CD14-positive monocyte (primary cell): ENCODE results near the gene TTC39B. TPM values are rescaled to one million over a fixed set of nuclear protein-coding genes. Genes with fewer than 3 reads are reported as not detected.
"Not testable (repeated sequence)": the region's sequence is repeated elsewhere in the genome, so short reads cannot be mapped to it uniquely, and the experiment has no call there.

ENCODE experiments used
- DNase-seq, 3 donors: peaks; one replicate each; pipeline ENCODE4 v3.0.0-alpha.2; 2011 to 2022
- H2AFZ ChIP-seq: 2 replicates; pipeline ENCODE4 v1.6.0; 2012; ENCODE audit warnings: mild to moderate bottlenecking, low read depth, low read length, inconsistent platforms; ENCODE audit not compliant: insufficient read depth, poor library complexity, severe bottlenecking
- H3K27ac ChIP-seq, 2 donors: 1 replicate in 1 of 2; 2 replicates in 1 of 2; pipeline ENCODE4 v1.5.1; 2012 to 2013; ENCODE audit warnings: low read length in 2 of 2, control low read depth in 1 of 2, inconsistent platforms in 1 of 2, low read depth in 1 of 2, mild to moderate bottlenecking in 1 of 2
- H3K27me3 ChIP-seq, 2 donors: one replicate each; pipeline versions ENCODE4 v1.6.0 to v1.6.1; 2011 to 2013; ENCODE audit warnings: low read length in 2 of 2; ENCODE audit not compliant: control insufficient read depth in 2 of 2, insufficient read depth in 2 of 2
- H3K36me3 ChIP-seq, 2 donors: replicated peaks in 1 of 2; 1 replicate in 1 of 2; 2 replicates in 1 of 2; pipeline versions ENCODE4 v1.5.1 to v1.6.1; 2012 to 2013; ENCODE audit warnings: low read length in 2 of 2, control low read depth in 1 of 2, inconsistent platforms in 1 of 2, mild to moderate bottlenecking in 1 of 2; ENCODE audit not compliant: insufficient read depth in 2 of 2, control insufficient read depth in 1 of 2
- H3K4me1 ChIP-seq, 2 donors: 1 replicate in 1 of 2; 2 replicates in 1 of 2; pipeline versions ENCODE4 v1.5.1 to v1.6.1; 2012 to 2013; ENCODE audit warnings: low read length in 2 of 2, control low read depth in 1 of 2, inconsistent platforms in 1 of 2, mild to moderate bottlenecking in 1 of 2, moderate library complexity in 1 of 2; ENCODE audit not compliant: insufficient read depth in 2 of 2, control insufficient read depth in 1 of 2
- H3K4me2 ChIP-seq: replicated peaks from 2 replicates; pipeline ENCODE3; 2012; ENCODE audit warnings: low read length, moderate library complexity, mild to moderate bottlenecking; ENCODE audit not compliant: poor library complexity, severe bottlenecking; ENCODE audit errors: extremely low read depth
- H3K4me3 ChIP-seq, 3 experiments: fragments of 200-600 bp in 1 of 3; sonication (generic) in 1 of 3; replicated peaks in 1 of 3; 1 replicate in 2 of 3; 2 replicates in 1 of 3; pipeline ENCODE4 v1.5.1; 2011 to 2013; ENCODE audit warnings: low read length in 3 of 3, mild to moderate bottlenecking in 3 of 3, control low read depth in 2 of 3, low read depth in 2 of 3, inconsistent platforms in 1 of 3, moderate library complexity in 1 of 3
- H3K79me2 ChIP-seq: 2 replicates; pipeline ENCODE4 v1.6.0; 2012; ENCODE audit warnings: mild to moderate bottlenecking, control low read depth, inconsistent platforms, low read length, moderate library complexity; ENCODE audit not compliant: insufficient read depth
- H3K9ac ChIP-seq: 2 replicates; pipeline ENCODE4 v1.6.0; 2017; ENCODE audit warnings: low read length, mild to moderate bottlenecking; ENCODE audit not compliant: insufficient read depth, poor library complexity, severe bottlenecking
- H3K9me3 ChIP-seq, 2 donors: replicated peaks in 1 of 2; 1 replicate in 1 of 2; 2 replicates in 1 of 2; pipeline versions ENCODE4 v1.5.1 to v1.6.1; 2012 to 2013; ENCODE audit warnings: low read length in 2 of 2, control low read depth in 1 of 2; ENCODE audit not compliant: control insufficient read depth in 1 of 2, insufficient read depth in 1 of 2
- H4K20me1 ChIP-seq: 2 replicates; pipeline ENCODE4 v1.6.0; 2012; ENCODE audit warnings: mild to moderate bottlenecking, low read length, control low read depth, moderate library complexity; ENCODE audit not compliant: insufficient read depth
- H3K27ac Mint-ChIP-seq, 7 donors: one replicate each; pipeline ENCODE4 v1.8.0; 2020; ENCODE audit warnings: mild to moderate bottlenecking in 7 of 7, mixed read lengths in 7 of 7, moderate library complexity in 6 of 7, inconsistent platforms in 2 of 7
- H3K27me3 Mint-ChIP-seq, 3 donors: one replicate each; pipeline ENCODE4 v1.8.0; 2021 to 2022; ENCODE audit warnings: low read depth in 3 of 3, mild to moderate bottlenecking in 3 of 3, mixed read lengths in 3 of 3, moderate library complexity in 3 of 3, inconsistent platforms in 1 of 3
- H3K36me3 Mint-ChIP-seq, 2 donors: one replicate each; pipeline ENCODE4 v1.8.0; 2020; ENCODE audit warnings: mixed read lengths in 2 of 2, inconsistent platforms in 1 of 2, mild to moderate bottlenecking in 1 of 2
- H3K4me1 Mint-ChIP-seq: one replicate; pipeline ENCODE4 v1.8.0; 2020; ENCODE audit warnings: mild to moderate bottlenecking, mixed read lengths
- H3K4me3 Mint-ChIP-seq, 2 donors: one replicate each; pipeline ENCODE4 v1.8.0; 2020; ENCODE audit warnings: mild to moderate bottlenecking in 2 of 2, mixed read lengths in 2 of 2, moderate library complexity in 1 of 2
- H3K9me3 Mint-ChIP-seq, 7 donors: one replicate each; pipeline ENCODE4 v1.8.0; 2020 to 2022; ENCODE audit warnings: mixed read lengths in 7 of 7, mild to moderate bottlenecking in 6 of 7, moderate library complexity in 6 of 7, inconsistent platforms in 2 of 7
- CTCF ChIP-seq: fragments of 200-600 bp; IDR thresholded peaks from one replicate; pipeline ENCODE4 v1.8.0; 2022; ENCODE audit warnings: antibody characterized with exemption, mild to moderate bottlenecking
- WGBS: methylation state at CpG from one replicate; pipeline ENCODE4 v1.1.5; 2013; ENCODE audit warnings: missing lambda C conversion rate; ENCODE audit not compliant: insufficient coverage; 5-methylcytosine and 5-hydroxymethylcytosine counted together
- intact Hi-C, 2 donors: fragments of 100-400 bp; cut with micrococcal nuclease; formaldehyde crosslinking; loops; one replicate each; pipeline versions ENCODE4 v1.15.0 to v1.15.1; 2023
- polyA plus RNA-seq, 3 donors: library from polyadenylated mRNA; depleted of rRNA in 1 of 3; unstranded in 2 of 3; stranded (reverse) in 1 of 3; fragments of 300-500 nt in 2 of 3; fragments of >200 nt in 1 of 3; fragmentation: Illumina TruSeq in 2 of 3; gene quantifications; 1 replicate in 2 of 3; 2 replicates in 1 of 3; pipeline ENCODE4 v1.2.3, GENCODE V29; 2012 to 2021

Gene TTC39B
- polyA plus RNA-seq, 3 donors: 0.87 to 5.3 (median 3.1) TPM

GRCh38 chr9:15235658-15236057 is 71.4 kb downstream of the TTC39B start:
- no peak for DNase-seq
- H3K27me3 Mint-ChIP-seq: peaks cover 0 to 6% (median 1%) of the 10 kb centered on the region in 3 donors
- Histone ChIP-seq H3K27ac (no peak overlapping the region), H3K4me3 (no peak overlapping the region), H3K9ac (no peak overlapping the region), H3K4me1 (no peaks in the 10 kb centered on the region), H3K36me3 (no peaks in the 10 kb centered on the region), H3K27me3 (no peaks in the 10 kb centered on the region), H2AFZ (no peak overlapping the region), H4K20me1 (no peaks in the 10 kb centered on the region), H3K4me2 (no peak overlapping the region), H3K9me3 (peaks cover 16 to 32% of the 10 kb centered on the region in 2 donors), H3K79me2 (no peaks in the 10 kb centered on the region)
- H3K36me3 Mint-ChIP-seq: no peaks in the 10 kb centered on the region
- TF ChIP-seq CTCF: no peak
- no peak overlapping the region for H3K4me3 Mint-ChIP-seq
- H3K4me1 Mint-ChIP-seq: no peaks in the 10 kb centered on the region
- intact Hi-C loops: no loop called here
- H3K9me3 Mint-ChIP-seq: peaks cover 37 to 55% (median 44%) of the 10 kb centered on the region in 7 donors
- WGBS: no CpG with 5 or more reads among the region's 2 CpGs
- H3K27ac Mint-ChIP-seq: no peak overlapping the region

- H3K27ac Mint-ChIP-seq, DNase-seq, H4K20me1 ChIP-seq, H3K9ac ChIP-seq, H3K4me2 ChIP-seq, H3K4me3 Mint-ChIP-seq, H3K4me3 ChIP-seq, H3K4me1 ChIP-seq, H2AFZ ChIP-seq, H3K27me3 ChIP-seq, intact Hi-C loops, H3K27me3 Mint-ChIP-seq, H3K36me3 ChIP-seq, H3K4me1 Mint-ChIP-seq, H3K79me2 ChIP-seq, H3K36me3 Mint-ChIP-seq, H3K27ac ChIP-seq: not testable (repeated sequence)
- WGBS: 100% methylated on average over 1 of the region's 41 CpGs
- H3K9me3 Mint-ChIP-seq: peaks cover 35 to 55% (median 44%) of the 10 kb centered on the region in 7 donors
- H3K9me3 ChIP-seq: peaks cover 16 to 32% of the 10 kb centered on the region in 2 donors
Observed at GRCh38 chr9:15233941-15234490, 73.0 kb downstream of the TTC39B start.

GRCh38 chr9:15232706-15233280 is 74.2 kb downstream of the TTC39B start:
- DNase-seq, H3K79me2 ChIP-seq, intact Hi-C loops, H3K27ac Mint-ChIP-seq, H3K9ac ChIP-seq, H3K4me2 ChIP-seq, H3K4me1 Mint-ChIP-seq, H3K36me3 Mint-ChIP-seq, H3K27me3 Mint-ChIP-seq, H3K4me1 ChIP-seq, H3K4me3 Mint-ChIP-seq, H3K27ac ChIP-seq, H3K36me3 ChIP-seq, H3K27me3 ChIP-seq, H3K4me3 ChIP-seq, H4K20me1 ChIP-seq, H2AFZ ChIP-seq: not testable (repeated sequence)
- 93% methylated on average over 16 of the region's 29 CpGs for WGBS
- H3K9me3 ChIP-seq: peaks cover 13 to 22% of the 10 kb centered on the region in 2 donors
- H3K9me3 Mint-ChIP-seq: peaks cover 26 to 45% (median 40%) of the 10 kb centered on the region in 7 donors
